HepG2 (cell line): ENCODE results near the gene SLC35F3. TPM values are rescaled to one million over a fixed set of nuclear protein-coding genes. Genes with fewer than 3 reads are reported as not detected.

Experiments used
- ATAC-seq: fragments of 200-7000 bp; cut with Tn5 transposase; 3 replicates; pipeline ENCODE4 v1.9.1; 2020; ENCODE audit warnings: mild to moderate bottlenecking, moderate library complexity
- BruUV-seq: library from RNA; stranded (reverse); fragments of 400-500 nt; replicated peaks from 2 replicates; lab custom pipeline; 2021; lab: Mats Ljungman, UMichigan
- CTCF ChIA-PET: fragments of 300-600 bp; formaldehyde crosslinking; extraction: SDS; loops from one replicate; lab custom pipeline; 2021; ENCODE audit warnings: low total read pairs, inconsistent platforms, low intra/inter-chr PET ratio; lab: Yijun Ruan, JAX
- POLR2A ChIA-PET: fragments of 350-600 bp; sonication (Branson Sonifier 250); formaldehyde crosslinking; loops from one replicate; lab custom pipeline; 2020; ENCODE audit warnings: antibody characterized with exemption, inconsistent platforms; lab: Yijun Ruan, JAX
- DNase-seq: peaks from one replicate; pipeline ENCODE4 v3.0.0-alpha.2; 2015; ENCODE audit warnings: low spot score
- FAIRE-seq: peaks from 3 replicates; lab custom pipeline; 2011; peaks lifted over from hg19 to GRCh38; lab: Jason Lieb, UNC
- H2AFZ ChIP-seq: one replicate; pipeline ENCODE4 v1.6.1; 2011; ENCODE audit warnings: low read length, inconsistent platforms
- H3K27ac ChIP-seq: fragments of 300-600 bp; 3 replicates; pipeline ENCODE4 v1.8.0; 2011; ENCODE audit warnings: mixed run types, mild to moderate bottlenecking, mixed read lengths, low read length, inconsistent platforms; ENCODE audit not compliant: insufficient read depth; ENCODE audit errors: extremely low read length
- H3K27me3 ChIP-seq, 2 experiments: fragments of 200-600 bp in 1 of 2; 2 replicates in 1 of 2; 3 replicates in 1 of 2; pipeline versions ENCODE4 v1.6.0 to v1.8.0; 2011; ENCODE audit warnings: low read length in 2 of 2, mild to moderate bottlenecking in 2 of 2, moderate library complexity in 2 of 2, inconsistent platforms in 1 of 2; ENCODE audit not compliant: insufficient read depth in 2 of 2, control insufficient read depth in 1 of 2
- H3K36me3 ChIP-seq, 2 experiments: fragments of 200-600 bp in 1 of 2; replicated peaks in 1 of 2; 2 replicates in 1 of 2; 3 replicates in 1 of 2; pipeline versions ENCODE4 v1.5.1 to v1.8.0; 2011; ENCODE audit warnings: low read length in 2 of 2, inconsistent platforms in 1 of 2; ENCODE audit not compliant: insufficient read depth in 2 of 2, control insufficient read depth in 1 of 2
- H3K4me1 ChIP-seq: 2 replicates; pipeline ENCODE4 v1.5.1; 2012; ENCODE audit warnings: low read length, inconsistent platforms; ENCODE audit not compliant: insufficient read depth
- H3K4me2 ChIP-seq: 2 replicates; pipeline ENCODE4 v1.6.0; 2011; ENCODE audit warnings: low read depth, low read length, inconsistent platforms
- H3K4me3 ChIP-seq, 3 experiments: fragments of 200-600 bp in 1 of 3; sonication (generic), shearing (Covaris generic) in 1 of 3; replicated peaks in 1 of 3; 2 replicates each; pipeline ENCODE4 v1.5.1; 2011 to 2016; ENCODE audit warnings: low read length in 3 of 3, inconsistent platforms in 2 of 3, low read depth in 2 of 3, mild to moderate bottlenecking in 2 of 3, control low read depth in 1 of 3, mixed read lengths in 1 of 3; ENCODE audit not compliant: insufficient read depth in 1 of 3
- H3K79me2 ChIP-seq: one replicate; pipeline ENCODE4 v1.6.1; 2011; ENCODE audit warnings: low read length, inconsistent platforms; ENCODE audit not compliant: insufficient read depth
- H3K9ac ChIP-seq: 2 replicates; pipeline ENCODE4 v1.6.0; 2011; ENCODE audit warnings: mild to moderate bottlenecking, low read depth, low read length, inconsistent platforms; ENCODE audit not compliant: insufficient read depth
- H3K9me3 ChIP-seq: 2 replicates; pipeline ENCODE4 v1.5.1; 2012; ENCODE audit warnings: mild to moderate bottlenecking, low read length
- H4K20me1 ChIP-seq: 2 replicates; pipeline ENCODE4 v1.6.0; 2011; ENCODE audit warnings: inconsistent platforms, mild to moderate bottlenecking, low read length, moderate library complexity; ENCODE audit not compliant: insufficient read depth
- CEBPG ChIP-seq: IDR thresholded peaks from 2 replicates; pipeline ENCODE4 v1.6.1; 2016
- EEA1 ChIP-seq: sonication (generic); formaldehyde crosslinking; IDR thresholded peaks from 2 replicates; pipeline ENCODE4 v1.5.1; 2020; ENCODE audit warnings: mild to moderate bottlenecking, missing genetic modification reagents, borderline replicate concordance
- EHMT2 ChIP-seq: fragments of 200-600 bp; sonication (generic); IDR thresholded peaks from 2 replicates; pipeline ENCODE4 v1.7.0; 2017; ENCODE audit warnings: antibody characterized with exemption, low read depth, low read length, borderline replicate concordance
- EP300 ChIP-seq, 3 experiments: sonication (generic) in 1 of 3; formaldehyde crosslinking in 1 of 3; IDR thresholded peaks; 2 replicates each; pipeline versions ENCODE4 v1.5.1 to v1.6.1; 2011 to 2020; ENCODE audit warnings: low read depth in 2 of 3, low read length in 2 of 3, borderline replicate concordance in 1 of 3, improper control_type of control experiment in 1 of 3, mild to moderate bottlenecking in 1 of 3, missing genetic modification reagents in 1 of 3, moderate library complexity in 1 of 3
- HNRNPLL ChIP-seq: fragments of 200-400 bp; formaldehyde crosslinking; IDR thresholded peaks from 2 replicates; pipeline ENCODE4 v1.6.1; 2017; ENCODE audit warnings: mild to moderate bottlenecking, low read depth, low read length; ENCODE audit not compliant: poor library complexity, severe bottlenecking
- KDM1A ChIP-seq: IDR thresholded peaks from 2 replicates; pipeline ENCODE4 v1.6.1; 2016; ENCODE audit warnings: missing compliant biosample characterization
- NONO ChIP-seq, 2 experiments: fragments of 450-650 bp in 1 of 2; sonication (generic) in 1 of 2; formaldehyde crosslinking in 1 of 2; IDR thresholded peaks in 1 of 2; conservative IDR thresholded peaks in 1 of 2; 2 replicates each; pipeline versions ENCODE4 v1.6.1 to v1.8.0; 2017 to 2022; ENCODE audit warnings: mild to moderate bottlenecking in 1 of 2, missing genetic modification reagents in 1 of 2, moderate library complexity in 1 of 2
- RBAK ChIP-seq: sonication (generic); formaldehyde crosslinking; IDR thresholded peaks from 2 replicates; pipeline ENCODE4 v1.5.1; 2020; ENCODE audit warnings: mild to moderate bottlenecking, missing genetic modification reagents
- RBM39 ChIP-seq: fragments of 200-400 bp; formaldehyde crosslinking; IDR thresholded peaks from one replicate; pipeline ENCODE4 v1.6.1; 2018; ENCODE audit warnings: antibody characterized with exemption, mild to moderate bottlenecking, low read depth, low read length; ENCODE audit not compliant: poor library complexity, severe bottlenecking
- SAFB2 ChIP-seq: sonication (generic); formaldehyde crosslinking; IDR thresholded peaks from 2 replicates; pipeline ENCODE4 v1.5.1; 2020; ENCODE audit warnings: missing genetic modification reagents, low read depth, mild to moderate bottlenecking, borderline replicate concordance
- TCF7L2 ChIP-seq: IDR thresholded peaks from 2 replicates; pipeline ENCODE4 v1.6.1; 2011; ENCODE audit warnings: mild to moderate bottlenecking, low read depth, low read length, moderate library complexity
- TEAD2 ChIP-seq: sonication (generic); formaldehyde crosslinking; IDR thresholded peaks from 2 replicates; pipeline ENCODE4 v1.9.0; 2021; ENCODE audit warnings: missing genetic modification reagents
- ZFP62 ChIP-seq: sonication (generic); formaldehyde crosslinking; IDR thresholded peaks from 2 replicates; pipeline ENCODE4 v1.4.0; 2020; ENCODE audit warnings: missing genetic modification reagents
- ZSCAN25 ChIP-seq: sonication (generic); formaldehyde crosslinking; IDR thresholded peaks from 2 replicates; pipeline ENCODE4 v1.8.0; 2022; ENCODE audit warnings: mild to moderate bottlenecking, missing genetic modification reagents
- WGBS: methylation state at CpG from one replicate; pipeline ENCODE4 v1.1.6; 2017; ENCODE audit warnings: low lambda C conversion rate; 5-methylcytosine and 5-hydroxymethylcytosine counted together
- in situ Hi-C: cut with HindIII; loops from 2 replicates; pipeline ENCODE4 v1.10.0; 2017; ENCODE audit warnings: low pct_unique_long_range_greater_than_20kb; ENCODE audit not compliant: extremely low pct_ligation_motif_present
- intact Hi-C: fragments of 100-400 bp; cut with micrococcal nuclease; formaldehyde crosslinking; loops from one replicate; pipeline ENCODE4 v1.10.0; 2022; ENCODE audit not compliant: unreplicated experiment
- polyA plus RNA-seq, 8 experiments: library from polyadenylated mRNA; depleted of rRNA in 3 of 8; stranded (reverse) in 7 of 8; unstranded in 1 of 8; fragments of >200 nt; fragmentation: Illumina TruSeq in 4 of 8; extraction: Trizol in 4 of 8; gene quantifications; 2 replicates each; pipeline versions ENCODE4 v1.2.1 to v1.2.3, GENCODE V29; 2011 to 2016; ENCODE audit warnings: low read depth in 4 of 8, missing spikeins in 1 of 8, mixed read lengths in 1 of 8; ENCODE audit not compliant: insufficient read depth in 1 of 8
- total RNA-seq, 5 experiments: library from RNA; depleted of rRNA; stranded (reverse); fragments of >200 nt; fragmentation: Illumina TruSeq; extraction: Trizol; gene quantifications; 2 replicates each; pipeline ENCODE4 v1.2.3, GENCODE V29; 2016; ENCODE audit warnings: low read depth in 1 of 5
- TF ChIP-seq, protein P1 (sequence below): sonication (generic); formaldehyde crosslinking; IDR thresholded peaks from 2 replicates; pipeline ENCODE4 v1.4.0; 2020; ENCODE audit warnings: low read depth, missing genetic modification reagents

The SLC35F3 gene
- total and polyA plus RNA-seq, 2 of the 13 experiments (the other 11 are each of a cell fraction or from before 2014, with no cell fraction given) = not detected

- H3K27ac ChIP-seq = no peak overlapping the region
- H3K4me3 ChIP-seq = no peak overlapping the region
- DNase-seq = no peak
- TF ChIP-seq RBAK (CRISPR knock-in tag) = no peak
- TF ChIP-seq, all 625 proteins: peak for 0
- Histone ChIP-seq H4K20me1 (no peaks in the 10 kb centered on the region), H3K79me2 (no peaks in the 10 kb centered on the region), H3K36me3 (no peaks in the 10 kb centered on the region), H3K9ac (no peak overlapping the region), H2AFZ (no peak overlapping the region), H3K9me3 (no peaks in the 10 kb centered on the region), H3K4me2 (no peak overlapping the region), H3K4me1 (no peaks in the 10 kb centered on the region), H3K27me3 (no peaks in the 10 kb centered on the region)
- ChIA-PET CTCF (no interaction called here), POLR2A (no interaction called here)
- ATAC-seq (no peak), FAIRE-seq (no peak)
- 0% methylated on average over 3 of the region's 4 CpGs for WGBS
- in situ Hi-C loops (no loop called here), intact Hi-C loops (no loop called here)
- no TSS peak for BruUV-seq
Measured at GRCh38 chr1:233859446-233859845, 45.0 kb upstream of the SLC35F3 start.

- no TSS peak for BruUV-seq
- intact Hi-C loops (no loop called here), in situ Hi-C loops (no loop called here)
- H3K79me2 ChIP-seq = no peaks in the 10 kb centered on the region
- H2AFZ ChIP-seq = no peak overlapping the region
- ChIA-PET CTCF (no interaction called here), POLR2A (no interaction called here)
- FAIRE-seq (no peak), ATAC-seq (no peak), DNase-seq (no peak)
- no peaks in the 10 kb centered on the region for H3K4me1 ChIP-seq
- H4K20me1 ChIP-seq = no peaks in the 10 kb centered on the region
- H3K9me3 ChIP-seq = no peaks in the 10 kb centered on the region
- H3K36me3 ChIP-seq = no peaks in the 10 kb centered on the region
- no peak overlapping the region for H3K9ac ChIP-seq
- H3K4me3 ChIP-seq = no peak overlapping the region
- WGBS = 2% methylated on average over 3 of the region's 3 CpGs
- H3K27me3 ChIP-seq = no peaks in the 10 kb centered on the region
- H3K4me2 ChIP-seq = no peak overlapping the region
- H3K27ac ChIP-seq = no peak overlapping the region
- TF ChIP-seq ZFP62 = no peak
- TF ChIP-seq EP300 (IDR thresholded peaks at IDR 0.05; ENCODE audit: low read depth in 2 of 2, low read length in 2 of 2) = no peak
- no peak for TF ChIP-seq EP300 (CRISPR knock-in tag; IDR thresholded peaks at IDR 0.05; ENCODE audit: borderline replicate concordance)
- no peak for TF ChIP-seq ZSCAN25 (CRISPR knock-in tag)
- TF ChIP-seq HNRNPLL = no peak
- TF ChIP-seq CEBPG = no peak
- no peak for TF ChIP-seq EEA1
- no peak for TF ChIP-seq SAFB2 (CRISPR knock-in tag)
- no peak for TF ChIP-seq EHMT2
- no peak for TF ChIP-seq TEAD2 (CRISPR knock-in tag)
- TF ChIP-seq, protein P1, sequence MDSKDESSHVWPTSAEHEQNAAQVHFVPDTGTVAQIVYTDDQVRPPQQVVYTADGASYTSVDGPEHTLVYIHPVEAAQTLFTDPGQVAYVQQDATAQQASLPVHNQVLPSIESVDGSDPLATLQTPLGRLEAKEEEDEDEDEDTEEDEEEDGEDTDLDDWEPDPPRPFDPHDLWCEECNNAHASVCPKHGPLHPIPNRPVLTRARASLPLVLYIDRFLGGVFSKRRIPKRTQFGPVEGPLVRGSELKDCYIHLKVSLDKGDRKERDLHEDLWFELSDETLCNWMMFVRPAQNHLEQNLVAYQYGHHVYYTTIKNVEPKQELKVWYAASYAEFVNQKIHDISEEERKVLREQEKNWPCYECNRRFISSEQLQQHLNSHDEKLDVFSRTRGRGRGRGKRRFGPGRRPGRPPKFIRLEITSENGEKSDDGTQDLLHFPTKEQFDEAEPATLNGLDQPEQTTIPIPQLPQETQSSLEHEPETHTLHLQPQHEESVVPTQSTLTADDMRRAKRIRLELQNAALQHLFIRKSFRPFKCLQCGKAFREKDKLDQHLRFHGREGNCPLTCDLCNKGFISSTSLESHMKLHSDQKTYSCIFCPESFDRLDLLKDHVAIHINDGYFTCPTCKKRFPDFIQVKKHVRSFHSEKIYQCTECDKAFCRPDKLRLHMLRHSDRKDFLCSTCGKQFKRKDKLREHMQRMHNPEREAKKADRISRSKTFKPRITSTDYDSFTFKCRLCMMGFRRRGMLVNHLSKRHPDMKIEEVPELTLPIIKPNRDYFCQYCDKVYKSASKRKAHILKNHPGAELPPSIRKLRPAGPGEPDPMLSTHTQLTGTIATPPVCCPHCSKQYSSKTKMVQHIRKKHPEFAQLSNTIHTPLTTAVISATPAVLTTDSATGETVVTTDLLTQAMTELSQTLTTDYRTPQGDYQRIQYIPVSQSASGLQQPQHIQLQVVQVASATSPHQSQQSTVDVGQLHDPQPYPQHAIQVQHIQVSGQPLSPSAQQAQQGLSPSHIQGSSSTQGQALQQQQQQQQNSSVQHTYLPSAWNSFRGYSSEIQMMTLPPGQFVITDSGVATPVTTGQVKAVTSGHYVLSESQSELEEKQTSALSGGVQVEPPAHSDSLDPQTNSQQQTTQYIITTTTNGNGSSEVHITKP (CRISPR knock-in tag) = no peak
- no peak for TF ChIP-seq NONO (IDR thresholded peaks at IDR 0.05)
- TF ChIP-seq NONO (CRISPR knock-in tag; conservative IDR thresholded peaks at IDR 0.05) = no peak
- TF ChIP-seq KDM1A (CRISPR knock-in tag) = no peak
- TF ChIP-seq TCF7L2 = no peak
- no peak for TF ChIP-seq RBM39
Measured at GRCh38 chr1:233863901-233864545, 40.5 kb upstream of the SLC35F3 start.
